Stomach smooth muscle (tissue), 2 donors: ENCODE measurements around the gene LZTS3.
"Not testable (repeated sequence)": the region's sequence is repeated elsewhere in the genome, so short reads cannot be mapped to it uniquely, and the experiment has no call there.

Experiments used
- H3K27ac ChIP-seq: one replicate; pipeline ENCODE4 v1.7.0; 2013; ENCODE audit warnings: mild to moderate bottlenecking, low read length, inconsistent platforms
- H3K27me3 ChIP-seq, 2 donors: one replicate each; pipeline ENCODE4 v1.7.0; 2013; ENCODE audit warnings: low read length in 2 of 2; ENCODE audit not compliant: insufficient read depth in 2 of 2, control insufficient read depth in 1 of 2
- H3K36me3 ChIP-seq, 2 donors: one replicate each; pipeline ENCODE4 v1.7.0; 2013; ENCODE audit warnings: low read length in 2 of 2; ENCODE audit not compliant: control insufficient read depth in 2 of 2, insufficient read depth in 2 of 2
- H3K4me1 ChIP-seq: one replicate; pipeline ENCODE4 v1.7.0; 2013; ENCODE audit warnings: low read length; ENCODE audit not compliant: control insufficient read depth, insufficient read depth
- H3K4me3 ChIP-seq, 2 donors: one replicate each; pipeline ENCODE4 v1.7.0; 2013; ENCODE audit warnings: low read length in 2 of 2
- H3K9ac ChIP-seq, 2 donors: one replicate each; pipeline ENCODE4 v1.7.0; 2013; ENCODE audit warnings: low read length in 2 of 2, mild to moderate bottlenecking in 1 of 2
- H3K9me3 ChIP-seq, 2 donors: one replicate each; pipeline ENCODE4 v1.7.0; 2013; ENCODE audit warnings: low read length in 2 of 2; ENCODE audit not compliant: control insufficient read depth in 2 of 2
- donor health status: healthy.
- donor health status: Pancreatic carcinoma.

LZTS3 gene

DNA sequence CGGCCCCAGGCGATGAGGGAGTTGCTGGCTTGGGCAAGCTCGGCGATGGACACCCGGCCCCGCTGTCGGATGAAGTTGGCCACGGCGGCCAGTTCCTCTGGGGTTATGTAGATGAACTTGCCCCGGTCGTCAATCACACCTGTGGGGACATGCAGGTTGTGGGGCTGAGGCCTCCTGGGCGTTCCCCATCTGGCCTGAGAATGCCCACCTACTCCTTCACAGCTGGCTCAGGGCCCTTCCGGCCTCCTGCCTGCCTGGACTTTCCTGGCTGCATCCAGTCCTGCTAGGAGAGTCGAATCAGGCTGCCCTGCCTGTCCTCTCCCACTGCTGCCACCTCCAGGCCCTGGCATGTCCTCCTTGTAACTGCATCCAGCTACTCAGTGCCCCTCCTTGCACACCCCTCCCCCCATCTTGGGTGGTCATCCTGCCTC is 17.3 kb upstream of the LZTS3 start:
- Histone ChIP-seq H3K27me3 (no peaks in the 10 kb centered on the region), H3K4me3 (no peak overlapping the region), H3K4me1 (no peaks in the 10 kb centered on the region), H3K27ac (no peak overlapping the region), H3K36me3 (peaks cover 37 to 60% of the 10 kb centered on the region in 2 donors), H3K9me3 (no peaks in the 10 kb centered on the region), H3K9ac (no peak overlapping the region)

- Histone ChIP-seq H3K4me3 (no peak overlapping the region), H3K4me1 (no peaks in the 10 kb centered on the region), H3K27me3 (no peaks in the 10 kb centered on the region), H3K36me3 (peaks cover 27 to 49% of the 10 kb centered on the region in 2 donors), H3K27ac (no peak overlapping the region), H3K9me3 (no peaks in the 10 kb centered on the region), H3K9ac (no peak overlapping the region)
These were observed 16.3 kb upstream of the LZTS3 start for GRCh38 chr20:3189561-3190131.

GRCh38 chr20:3188823-3189413 is 15.6 kb upstream of the LZTS3 start:
- no peak overlapping the region for H3K4me3 ChIP-seq
- H3K36me3 ChIP-seq, result peaks cover 23 to 42% of the 10 kb centered on the region in 2 donors
- H3K9ac ChIP-seq, result no peak overlapping the region
- no peaks in the 10 kb centered on the region for H3K9me3 ChIP-seq
- no peaks in the 10 kb centered on the region for H3K27me3 ChIP-seq
- no peaks in the 10 kb centered on the region for H3K4me1 ChIP-seq
- no peak overlapping the region for H3K27ac ChIP-seq

- not testable (repeated sequence) for H3K27me3 ChIP-seq, H3K9ac ChIP-seq, H3K27ac ChIP-seq, H3K4me3 ChIP-seq, H3K4me1 ChIP-seq, H3K9me3 ChIP-seq
- peaks cover 20 to 35% of the 10 kb centered on the region in 2 donors for H3K36me3 ChIP-seq
These were observed 14.5 kb upstream of the LZTS3 start for GRCh38 chr20:3187861-3188260.

- Histone ChIP-seq H3K9me3 (no peaks in the 10 kb centered on the region), H3K36me3 (no peaks in the 10 kb centered on the region), H3K27me3 (no peaks in the 10 kb centered on the region), H3K27ac (no peak overlapping the region), H3K4me3 (no peak overlapping the region), H3K9ac (no peak overlapping the region), H3K4me1 (no peaks in the 10 kb centered on the region)
These were observed 10.7 kb upstream of the LZTS3 start for GRCh38 chr20:3183896-3184612.

DNA sequence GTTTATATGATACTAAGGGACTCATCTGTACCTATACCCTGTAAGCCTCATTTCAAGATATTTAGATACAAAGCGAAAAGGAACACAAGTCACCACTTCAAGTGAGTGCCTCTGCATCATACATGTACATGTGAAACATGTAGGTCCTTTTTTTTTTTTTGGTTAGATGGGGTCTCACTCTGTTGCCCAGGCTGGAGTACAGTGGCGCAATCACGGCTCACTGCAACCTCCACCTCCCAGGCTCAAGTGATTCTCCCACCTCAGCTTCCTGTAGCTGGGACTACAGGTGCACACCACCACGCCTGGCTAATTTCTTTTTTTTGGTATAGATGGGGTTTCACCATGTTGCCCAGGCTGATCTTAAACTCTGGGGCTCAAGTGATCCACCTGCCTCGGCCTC is 9.1 kb upstream of the LZTS3 start:
- not testable (repeated sequence) for H3K27me3 ChIP-seq, H3K9me3 ChIP-seq, H3K4me3 ChIP-seq

GRCh38 chr20:3181270-3181669 is 7.9 kb upstream of the LZTS3 start:
- H3K9me3 ChIP-seq, result no peaks in the 10 kb centered on the region
- H3K27me3 ChIP-seq, result no peaks in the 10 kb centered on the region
- no peaks in the 10 kb centered on the region for H3K4me1 ChIP-seq
- H3K9ac ChIP-seq, result no peak overlapping the region
- H3K27ac ChIP-seq, result no peak overlapping the region
- no peak overlapping the region for H3K4me3 ChIP-seq
- H3K36me3 ChIP-seq, result no peaks in the 10 kb centered on the region

More for the DNA sequence above, 9.1 kb upstream of the LZTS3 start:
- H3K4me1 ChIP-seq, H3K27ac ChIP-seq, H3K36me3 ChIP-seq, H3K9ac ChIP-seq: not testable (repeated sequence)

DNA sequence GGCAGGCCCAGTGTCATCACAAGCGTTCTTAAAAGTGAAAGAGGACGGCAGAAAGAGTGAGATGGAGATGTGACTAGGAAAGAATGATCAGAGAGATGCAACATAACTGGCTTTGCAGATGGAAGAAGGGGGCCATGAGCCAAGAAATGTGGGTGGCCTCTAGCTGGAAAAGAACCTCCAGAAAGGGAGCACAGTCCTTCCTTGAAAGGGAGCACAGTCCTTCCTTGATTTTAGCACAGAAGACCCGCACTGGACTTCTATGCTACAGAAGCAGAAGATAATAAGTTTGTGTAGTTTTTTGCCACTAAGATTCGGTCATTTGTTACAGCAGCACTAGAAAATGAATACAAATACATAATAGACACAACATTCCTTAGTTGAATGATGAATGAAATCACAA is 7.0 kb upstream of the LZTS3 start:
- Histone ChIP-seq H3K4me3 (no peak overlapping the region), H3K9me3 (no peaks in the 10 kb centered on the region), H3K9ac (no peak overlapping the region), H3K36me3 (no peaks in the 10 kb centered on the region), H3K27ac (no peak overlapping the region), H3K27me3 (no peaks in the 10 kb centered on the region), H3K4me1 (no peaks in the 10 kb centered on the region)

DNA sequence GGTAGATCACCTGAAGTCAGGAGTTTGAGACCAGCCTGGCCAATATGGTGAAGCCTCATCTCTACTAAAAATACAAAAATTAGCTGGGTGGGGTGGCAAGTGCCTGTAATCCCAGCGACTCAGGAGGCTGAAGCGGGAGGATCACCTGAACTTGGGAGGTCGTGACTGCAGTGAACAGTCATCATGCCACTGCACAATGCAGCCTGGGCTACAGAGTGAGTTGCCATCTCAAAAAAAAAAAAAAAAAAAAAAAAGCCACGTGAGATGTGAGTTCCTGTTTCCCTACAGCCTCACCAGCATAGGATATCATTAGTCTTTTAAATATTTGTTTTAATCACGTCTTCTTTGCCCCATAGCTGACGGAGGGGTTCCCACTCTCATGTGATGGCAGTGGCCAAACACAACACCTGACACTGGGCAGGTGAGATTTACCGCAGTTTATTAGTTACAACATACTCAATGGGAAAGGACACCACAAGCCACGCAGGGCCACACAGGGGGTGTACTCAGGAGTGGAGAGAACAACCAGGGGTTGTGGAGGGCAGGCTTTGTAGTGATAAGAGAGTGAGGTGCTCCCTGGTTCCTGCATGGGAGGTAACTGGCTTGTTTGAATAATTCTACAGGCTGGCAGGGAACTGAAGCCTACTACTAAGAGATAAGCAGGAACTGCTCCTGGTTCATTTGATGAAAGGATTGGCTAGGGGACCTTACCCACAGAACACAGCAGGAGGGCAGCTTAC is 4.6 kb upstream of the LZTS3 start:
- Histone ChIP-seq H3K27me3 (peaks cover 0 to 3% of the 10 kb centered on the region in 2 donors), H3K36me3 (no peaks in the 10 kb centered on the region), H3K4me1 (peaks cover 11% of the 10 kb centered on the region), H3K4me3 (no peak overlapping the region), H3K9me3 (no peaks in the 10 kb centered on the region), H3K27ac (no peak overlapping the region), H3K9ac (no peak overlapping the region)

DNA sequence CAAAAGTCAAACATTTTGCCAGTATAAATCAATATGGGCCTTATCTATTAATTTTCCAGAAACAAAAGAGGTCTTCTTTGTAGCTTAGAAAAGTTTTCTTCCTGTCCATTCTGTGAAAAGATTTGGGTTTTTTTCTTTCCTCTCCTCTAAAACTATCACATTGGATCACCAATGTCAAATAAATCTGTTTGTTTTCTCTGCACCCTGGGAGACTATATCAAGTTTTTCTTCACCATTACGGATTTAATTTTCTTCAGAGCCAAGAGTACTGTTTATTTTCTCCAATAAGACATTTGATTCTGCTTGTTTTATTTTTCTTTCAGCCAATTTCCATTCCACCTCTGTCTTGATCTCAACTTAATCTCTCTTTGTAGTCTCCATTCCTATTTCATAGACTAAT is 1.9 kb upstream of the LZTS3 start:
- Histone ChIP-seq H3K4me3 (no peak overlapping the region), H3K9ac (no peak overlapping the region)

More for the DNA sequence above, 1.9 kb upstream of the LZTS3 start:
- Histone ChIP-seq H3K9me3 (no peaks in the 10 kb centered on the region), H3K36me3 (no peaks in the 10 kb centered on the region), H3K4me1 (peaks cover 16% of the 10 kb centered on the region), H3K27me3 (peaks cover 0 to 3% of the 10 kb centered on the region in 2 donors), H3K27ac (no peak overlapping the region)
